Thyroid gland (tissue), 4 donors: Measurements from ENCODE around the gene FYB1. TPM values are rescaled to one million over a fixed set of nuclear protein-coding genes. Genes with fewer than 3 reads are reported as not detected.

Experiments
- DNase-seq, 2 donors: peaks; one replicate each; pipeline ENCODE4 v3.0.0-alpha.2; 2019
- H3K27ac ChIP-seq, 3 donors: fragments of 200-600 bp; sonication (generic); 1 replicate in 2 of 3; 2 replicates in 1 of 3; pipeline ENCODE4 v1.5.1; 2016 to 2019; ENCODE audit warnings: mild to moderate bottlenecking in 1 of 3, moderate library complexity in 1 of 3
- H3K27me3 ChIP-seq: fragments of 200-600 bp; sonication (generic); one replicate; pipeline ENCODE4 v1.5.1; 2019
- H3K36me3 ChIP-seq, 2 donors: fragments of 200-600 bp; sonication (generic); one replicate each; pipeline ENCODE4 v1.5.1; 2016 to 2019
- H3K4me1 ChIP-seq, 2 donors: fragments of 200-600 bp; sonication (generic); one replicate each; pipeline ENCODE4 v1.5.1; 2017 to 2019
- H3K4me3 ChIP-seq, 3 donors: fragments of 200-600 bp; sonication (generic); replicated peaks in 1 of 3; 1 replicate in 2 of 3; 2 replicates in 1 of 3; pipeline ENCODE4 v1.5.1; 2016; ENCODE audit warnings: mild to moderate bottlenecking in 1 of 3
- H3K9me3 ChIP-seq: fragments of 200-600 bp; sonication (generic); one replicate; pipeline ENCODE4 v1.5.1; 2017
- POLR2A ChIP-seq, 2 donors: fragments of 450-650 bp; IDR thresholded peaks; one replicate each; pipeline ENCODE4 v1.6.1; 2017; ENCODE audit warnings: antibody characterized with exemption in 2 of 2, mild to moderate bottlenecking in 2 of 2, moderate library complexity in 1 of 2
- WGBS, 2 donors: methylation state at CpG; one replicate each; pipeline ENCODE4 v1.1.5; 2017; 5-methylcytosine and 5-hydroxymethylcytosine counted together
- intact Hi-C: fragments of 100-400 bp; cut with DNase I; formaldehyde crosslinking; loops from one replicate; pipeline ENCODE4 v1.15.1; 2023
- total RNA-seq, 4 donors: library from RNA; depleted of rRNA; stranded (reverse); fragments of >200 nt; gene quantifications; one replicate each; pipeline ENCODE4 v1.2.3, GENCODE V29; 2016
- TF ChIP-seq, protein P1 (sequence below), 6 experiments: fragments of 200-600 bp in 3 of 6; fragments of 450-650 bp in 3 of 6; sonication (generic) in 3 of 6; IDR thresholded peaks; one replicate each; pipeline ENCODE4 v1.5.1; 2016 to 2019; ENCODE audit warnings: antibody characterized with exemption in 6 of 6, mild to moderate bottlenecking in 2 of 6, inconsistent platforms in 1 of 6, moderate library complexity in 1 of 6

The FYB1 gene
- total RNA-seq, 4 donors from 2014 or later = 2.4 to 15.6 (median 3.7) TPM

DNA sequence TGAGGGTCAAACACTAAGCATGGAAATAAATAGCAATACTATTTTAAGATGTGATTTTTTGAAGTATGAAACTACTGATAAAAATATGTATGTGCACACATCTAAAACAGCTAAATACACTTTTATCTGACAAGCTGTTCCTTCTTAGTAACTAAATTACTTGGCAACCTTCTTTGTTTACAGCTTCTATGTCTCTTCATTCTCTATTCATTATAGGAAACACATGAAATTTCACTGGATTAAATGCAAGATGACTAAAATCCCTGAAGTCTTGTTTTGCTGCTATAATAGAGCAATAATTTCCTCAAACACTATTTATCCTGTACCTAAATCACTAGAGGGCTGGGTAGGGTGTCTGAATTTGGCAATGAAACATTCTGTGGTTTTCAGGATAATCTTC lies 156.8 kb downstream of the FYB1 start:
- Histone ChIP-seq H3K27ac (no peak overlapping the region), H3K4me3 (no peak overlapping the region), H3K27me3 (no peaks in the 10 kb centered on the region), H3K9me3 (no peaks in the 10 kb centered on the region), H3K4me1 (peaks cover 15 to 23% of the 10 kb centered on the region in 2 donors), H3K36me3 (no peaks in the 10 kb centered on the region)
- DNase-seq = no peak
- intact Hi-C loops = no loop called here
- TF ChIP-seq, protein P1, sequence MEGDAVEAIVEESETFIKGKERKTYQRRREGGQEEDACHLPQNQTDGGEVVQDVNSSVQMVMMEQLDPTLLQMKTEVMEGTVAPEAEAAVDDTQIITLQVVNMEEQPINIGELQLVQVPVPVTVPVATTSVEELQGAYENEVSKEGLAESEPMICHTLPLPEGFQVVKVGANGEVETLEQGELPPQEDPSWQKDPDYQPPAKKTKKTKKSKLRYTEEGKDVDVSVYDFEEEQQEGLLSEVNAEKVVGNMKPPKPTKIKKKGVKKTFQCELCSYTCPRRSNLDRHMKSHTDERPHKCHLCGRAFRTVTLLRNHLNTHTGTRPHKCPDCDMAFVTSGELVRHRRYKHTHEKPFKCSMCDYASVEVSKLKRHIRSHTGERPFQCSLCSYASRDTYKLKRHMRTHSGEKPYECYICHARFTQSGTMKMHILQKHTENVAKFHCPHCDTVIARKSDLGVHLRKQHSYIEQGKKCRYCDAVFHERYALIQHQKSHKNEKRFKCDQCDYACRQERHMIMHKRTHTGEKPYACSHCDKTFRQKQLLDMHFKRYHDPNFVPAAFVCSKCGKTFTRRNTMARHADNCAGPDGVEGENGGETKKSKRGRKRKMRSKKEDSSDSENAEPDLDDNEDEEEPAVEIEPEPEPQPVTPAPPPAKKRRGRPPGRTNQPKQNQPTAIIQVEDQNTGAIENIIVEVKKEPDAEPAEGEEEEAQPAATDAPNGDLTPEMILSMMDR (IDR thresholded peaks at IDR 0.05) = no peak
- TF ChIP-seq POLR2A (IDR thresholded peaks at IDR 0.05) = no peak

DNA sequence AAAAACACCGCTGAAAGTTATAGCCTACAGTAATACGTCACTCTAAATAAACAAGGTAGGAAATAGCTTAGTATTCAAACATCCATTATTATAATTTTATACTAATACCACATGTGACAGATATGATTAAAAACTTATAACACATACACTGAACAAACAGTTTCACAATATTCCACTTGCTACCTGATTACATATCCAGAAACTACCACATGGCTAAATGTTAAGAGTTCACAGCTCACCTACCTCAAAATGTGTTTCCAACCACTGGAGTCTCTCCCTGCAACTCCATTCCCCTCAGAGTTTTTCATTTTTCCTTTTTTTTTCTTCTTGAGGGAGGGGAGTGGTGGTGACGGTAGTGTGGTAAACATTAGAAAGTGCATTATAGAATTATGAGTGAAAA lies 157.3 kb downstream of the FYB1 start:
- 92 to 93% methylated on average over 3 of the region's 3 CpGs for WGBS, 2 donors
- Histone ChIP-seq H3K36me3 (no peaks in the 10 kb centered on the region), H3K27ac (no peak overlapping the region), H3K4me3 (no peak overlapping the region), H3K27me3 (no peaks in the 10 kb centered on the region), H3K4me1 (peaks cover 15 to 24% of the 10 kb centered on the region in 2 donors), H3K9me3 (no peaks in the 10 kb centered on the region)
- DNase-seq = no peak
- intact Hi-C loops = no loop called here
- no peak for TF ChIP-seq POLR2A (IDR thresholded peaks at IDR 0.05)
- TF ChIP-seq, protein P1 (IDR thresholded peaks at IDR 0.05) = no peak

DNA sequence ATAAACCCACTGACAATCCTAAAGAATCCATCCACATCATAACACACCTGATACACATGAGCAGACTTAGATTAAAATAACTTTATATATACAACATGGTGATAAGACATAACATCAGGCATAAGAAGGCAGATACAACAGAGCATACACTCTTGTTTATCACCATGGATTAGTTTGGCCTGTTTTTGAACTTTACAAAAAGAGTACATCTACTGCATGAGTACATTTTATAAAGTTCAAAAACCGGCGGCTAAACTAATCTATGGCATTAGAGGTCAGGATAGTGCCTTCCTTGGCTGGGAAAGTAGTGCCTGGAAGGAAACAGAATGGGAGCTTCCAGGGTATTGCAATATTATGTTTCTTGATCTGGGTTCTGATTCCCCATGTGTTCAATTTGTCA lies 160.3 kb downstream of the FYB1 start:
- TF ChIP-seq, protein P1 (IDR thresholded peaks at IDR 0.05) = no peak
- TF ChIP-seq POLR2A (IDR thresholded peaks at IDR 0.05) = no peak
- DNase-seq = no peak
- intact Hi-C loops = no loop called here
- WGBS, 2 donors = 68 to 85% methylated on average over 2 of the region's 2 CpGs
- H3K27ac ChIP-seq = no peak overlapping the region
- H3K27me3 ChIP-seq = no peaks in the 10 kb centered on the region
- no peaks in the 10 kb centered on the region for H3K9me3 ChIP-seq
- no peak overlapping the region for H3K4me3 ChIP-seq
- H3K36me3 ChIP-seq = no peaks in the 10 kb centered on the region
- peaks cover 15 to 24% of the 10 kb centered on the region in 2 donors for H3K4me1 ChIP-seq

DNA sequence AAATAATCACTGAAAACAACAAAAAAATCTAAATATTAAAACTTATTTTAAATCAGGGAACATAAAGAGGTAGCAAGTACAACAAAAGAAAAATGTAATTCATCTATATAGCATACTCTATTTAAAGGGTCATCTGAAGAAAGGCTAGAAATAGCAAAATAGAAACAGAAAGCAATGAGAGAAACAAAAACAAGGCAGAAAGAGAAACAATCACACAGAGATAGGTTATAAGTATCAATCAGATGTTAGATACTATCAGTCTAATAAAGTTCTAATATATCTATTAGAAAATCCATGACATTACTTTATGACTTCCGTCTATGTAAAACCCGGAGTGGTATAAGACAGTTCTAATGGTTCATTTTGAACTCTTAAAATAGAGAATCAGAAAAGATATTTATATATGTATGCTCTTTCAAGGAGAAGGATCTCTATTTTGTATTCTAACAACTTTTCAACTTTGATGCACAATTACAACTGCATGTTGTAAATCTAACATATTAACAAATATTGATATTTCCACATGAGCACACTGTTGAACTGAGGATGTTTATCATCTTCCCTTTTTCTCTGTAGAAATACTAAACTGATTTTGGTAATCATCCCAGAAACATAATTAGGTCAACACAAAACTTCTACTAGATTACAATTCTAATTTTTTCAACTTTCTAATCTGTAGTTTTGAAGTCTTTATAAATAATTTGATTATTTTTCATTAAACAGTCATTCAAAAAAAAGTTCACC lies 161.0 kb downstream of the FYB1 start:
- peak overlapping the region in 1 of 3 donors; percentile 19 for H3K27ac ChIP-seq

DNA sequence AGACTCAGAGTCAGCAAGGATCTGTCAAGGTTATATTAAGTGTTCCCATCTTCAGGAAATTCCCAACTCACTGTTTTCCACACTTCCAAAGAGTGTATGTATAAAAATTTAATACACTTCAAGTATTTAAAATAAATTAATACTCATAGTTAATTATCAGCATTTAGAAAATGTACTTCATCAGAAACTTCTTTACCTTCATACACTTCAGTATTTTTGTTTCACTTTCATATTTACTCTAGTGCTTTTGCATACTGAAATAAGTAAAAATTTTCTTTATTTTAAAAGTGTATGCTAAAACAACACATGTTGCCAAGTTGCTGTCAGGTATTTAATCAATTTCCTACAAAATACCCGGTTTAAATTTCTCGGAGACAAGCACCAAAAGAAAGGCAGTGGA lies 161.6 kb downstream of the FYB1 start:
- H3K27ac ChIP-seq = peak overlapping the region in 1 of 3 donors; percentile 19
- no peak overlapping the region for H3K4me3 ChIP-seq
- no peaks in the 10 kb centered on the region for H3K27me3 ChIP-seq
- H3K36me3 ChIP-seq = no peaks in the 10 kb centered on the region
- H3K9me3 ChIP-seq = no peaks in the 10 kb centered on the region
- no peak for TF ChIP-seq POLR2A (IDR thresholded peaks at IDR 0.05)
- TF ChIP-seq, protein P1 (IDR thresholded peaks at IDR 0.05) = no peak
- DNase-seq = no peak
- peaks cover 14 to 22% of the 10 kb centered on the region in 2 donors for H3K4me1 ChIP-seq
- 52 to 65% methylated on average over 2 of the region's 2 CpGs for WGBS, 2 donors
- intact Hi-C loops = no loop called here

More for the DNA sequence above, 161.0 kb downstream of the FYB1 start:
- H3K4me3 ChIP-seq = no peak overlapping the region
- 78 to 84% methylated on average over 2 of the region's 2 CpGs for WGBS, 2 donors
- DNase-seq = no peak
- no peaks in the 10 kb centered on the region for H3K9me3 ChIP-seq
- H3K27me3 ChIP-seq = no peaks in the 10 kb centered on the region
- peaks cover 15 to 24% of the 10 kb centered on the region in 2 donors for H3K4me1 ChIP-seq
- H3K36me3 ChIP-seq = no peaks in the 10 kb centered on the region
- intact Hi-C loops = no loop called here
- TF ChIP-seq POLR2A (IDR thresholded peaks at IDR 0.05) = no peak
- TF ChIP-seq, protein P1 (IDR thresholded peaks at IDR 0.05) = no peak
